GM11168 (cell line): ENCODE results near the gene SPDYE3.
"Not testable (repeated sequence)": the region's sequence is repeated elsewhere in the genome, so short reads cannot be mapped to it uniquely, and the experiment has no call there.

ENCODE experiments used
- in situ Hi-C: fragments of 300-500 bp; cut with MboI; formaldehyde crosslinking; loops from one replicate; pipeline ENCODE4 v1.12.0; 2022; ENCODE audit warnings: low sequenced_read_pairs; ENCODE audit not compliant: unreplicated experiment

SPDYE3 gene

GRCh38 chr7:100307402-100307801 is at the start of gene SPDYE3:
SPDYE3 (plus strand) TSS chr7:100307702; CDS start chr7:100307886, 184 bp downstream.
- in situ Hi-C loops = not testable (repeated sequence)

GRCh38 chr7:100259984-100260383 is 47.5 kb upstream of the SPDYE3 start:
- in situ Hi-C loops = not testable (repeated sequence)

- in situ Hi-C loops = not testable (repeated sequence)
Observed at GRCh38 chr7:100262896-100263295, 44.6 kb upstream of the SPDYE3 start.

- in situ Hi-C loops = not testable (repeated sequence)
Observed at GRCh38 chr7:100264223-100264622, 43.3 kb upstream of the SPDYE3 start.

- in situ Hi-C loops = not testable (repeated sequence)
Observed at GRCh38 chr7:100264669-100265165, 42.8 kb upstream of the SPDYE3 start.

- in situ Hi-C loops = not testable (repeated sequence)
Observed at GRCh38 chr7:100265851-100266250, 41.7 kb upstream of the SPDYE3 start.

- in situ Hi-C loops = no loop called here
Observed at GRCh38 chr7:100266576-100267354, 40.7 kb upstream of the SPDYE3 start.

- in situ Hi-C loops = no loop called here
Observed at GRCh38 chr7:100267648-100268047, 39.9 kb upstream of the SPDYE3 start.

- in situ Hi-C loops = not testable (repeated sequence)
Observed at GRCh38 chr7:100268882-100269281, 38.6 kb upstream of the SPDYE3 start.

GRCh38 chr7:100269306-100270045 is 38.0 kb upstream of the SPDYE3 start:
- in situ Hi-C loops = not testable (repeated sequence)

GRCh38 chr7:100270046-100270918 is 37.2 kb upstream of the SPDYE3 start:
- in situ Hi-C loops = not testable (repeated sequence)

GRCh38 chr7:100270941-100271593 is 36.4 kb upstream of the SPDYE3 start:
- in situ Hi-C loops = not testable (repeated sequence)

GRCh38 chr7:100271716-100272537 is 35.6 kb upstream of the SPDYE3 start:
- in situ Hi-C loops = no loop called here

- in situ Hi-C loops = not testable (repeated sequence)
Observed at GRCh38 chr7:100272538-100272902, 35.0 kb upstream of the SPDYE3 start.

- in situ Hi-C loops = no loop called here
Observed at GRCh38 chr7:100275120-100275519, 32.4 kb upstream of the SPDYE3 start.

GRCh38 chr7:100276126-100276525 is 31.4 kb upstream of the SPDYE3 start:
- in situ Hi-C loops = not testable (repeated sequence)

- in situ Hi-C loops = not testable (repeated sequence)
Observed at GRCh38 chr7:100282069-100282608, 25.4 kb upstream of the SPDYE3 start.

GRCh38 chr7:100283147-100283546 is 24.4 kb upstream of the SPDYE3 start:
- in situ Hi-C loops = not testable (repeated sequence)
